Neural cell (in vitro differentiated cells): Measurements from ENCODE around the gene PFKP.

ENCODE experiments used
- EP300 ChIP-seq: fragments of 450-650 bp; conservative IDR thresholded peaks from 2 replicates; pipeline ENCODE4 v1.6.1; 2014; ENCODE audit warnings: antibody characterized with exemption, mild to moderate bottlenecking, moderate library complexity; ENCODE audit not compliant: poor library complexity, severe bottlenecking
- EZH2 ChIP-seq: fragments of 200-600, 300-800 bp; shearing (Covaris generic), sonication (generic); IDR thresholded peaks from 2 replicates; pipeline ENCODE4 v1.6.1; 2014; ENCODE audit warnings: antibody characterized with exemption, low read length, borderline replicate concordance, mild to moderate bottlenecking; ENCODE audit not compliant: insufficient read depth, poor library complexity, severe bottlenecking
- MXI1 ChIP-seq: fragments of 450-650 bp; conservative IDR thresholded peaks from 2 replicates; pipeline ENCODE4 v1.6.1; 2014; ENCODE audit warnings: antibody characterized with exemption, mild to moderate bottlenecking; ENCODE audit not compliant: poor library complexity, severe bottlenecking
- POLR2AphosphoS5 ChIP-seq: IDR thresholded peaks from 2 replicates; pipeline ENCODE4 v1.6.1; 2012
- RAD21 ChIP-seq: fragments of 450-650 bp; conservative IDR thresholded peaks from 2 replicates; pipeline ENCODE4 v1.6.1; 2014; ENCODE audit warnings: antibody characterized with exemption, mild to moderate bottlenecking, moderate library complexity
- REST ChIP-seq: IDR thresholded peaks from 2 replicates; pipeline ENCODE4 v1.6.1; 2012; ENCODE audit warnings: borderline replicate concordance
- SMC3 ChIP-seq: fragments of 450-650 bp; conservative IDR thresholded peaks from 2 replicates; pipeline ENCODE4 v1.6.1; 2014; ENCODE audit warnings: antibody characterized with exemption, mild to moderate bottlenecking, moderate library complexity; ENCODE audit not compliant: poor library complexity
- TAF1 ChIP-seq: IDR thresholded peaks from 2 replicates; pipeline ENCODE4 v1.6.1; 2012; ENCODE audit warnings: low read depth
- TF ChIP-seq, protein P1 (sequence below): fragments of 450-650 bp; IDR thresholded peaks from 2 replicates; pipeline ENCODE4 v1.5.1; 2014; ENCODE audit warnings: antibody characterized with exemption, mild to moderate bottlenecking, moderate library complexity; ENCODE audit not compliant: poor library complexity, severe bottlenecking

- TF ChIP-seq, protein P1, sequence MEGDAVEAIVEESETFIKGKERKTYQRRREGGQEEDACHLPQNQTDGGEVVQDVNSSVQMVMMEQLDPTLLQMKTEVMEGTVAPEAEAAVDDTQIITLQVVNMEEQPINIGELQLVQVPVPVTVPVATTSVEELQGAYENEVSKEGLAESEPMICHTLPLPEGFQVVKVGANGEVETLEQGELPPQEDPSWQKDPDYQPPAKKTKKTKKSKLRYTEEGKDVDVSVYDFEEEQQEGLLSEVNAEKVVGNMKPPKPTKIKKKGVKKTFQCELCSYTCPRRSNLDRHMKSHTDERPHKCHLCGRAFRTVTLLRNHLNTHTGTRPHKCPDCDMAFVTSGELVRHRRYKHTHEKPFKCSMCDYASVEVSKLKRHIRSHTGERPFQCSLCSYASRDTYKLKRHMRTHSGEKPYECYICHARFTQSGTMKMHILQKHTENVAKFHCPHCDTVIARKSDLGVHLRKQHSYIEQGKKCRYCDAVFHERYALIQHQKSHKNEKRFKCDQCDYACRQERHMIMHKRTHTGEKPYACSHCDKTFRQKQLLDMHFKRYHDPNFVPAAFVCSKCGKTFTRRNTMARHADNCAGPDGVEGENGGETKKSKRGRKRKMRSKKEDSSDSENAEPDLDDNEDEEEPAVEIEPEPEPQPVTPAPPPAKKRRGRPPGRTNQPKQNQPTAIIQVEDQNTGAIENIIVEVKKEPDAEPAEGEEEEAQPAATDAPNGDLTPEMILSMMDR: no peak
- TF ChIP-seq SMC3 (no peak), MXI1 (no peak), EZH2 (no peak), POLR2AphosphoS5 (no peak), TAF1 (no peak), RAD21 (no peak), REST (no peak), EP300 (no peak)
Observed at GRCh38 chr10:3082290-3082689, 14.9 kb downstream of the PFKP start.
